ENCODE results near the gene PDGFRB.
"Not testable (repeated sequence)": the region's sequence is repeated elsewhere in the genome, so short reads cannot be mapped to it uniquely, and the experiment has no call there.

The PDGFRB gene

DNA sequence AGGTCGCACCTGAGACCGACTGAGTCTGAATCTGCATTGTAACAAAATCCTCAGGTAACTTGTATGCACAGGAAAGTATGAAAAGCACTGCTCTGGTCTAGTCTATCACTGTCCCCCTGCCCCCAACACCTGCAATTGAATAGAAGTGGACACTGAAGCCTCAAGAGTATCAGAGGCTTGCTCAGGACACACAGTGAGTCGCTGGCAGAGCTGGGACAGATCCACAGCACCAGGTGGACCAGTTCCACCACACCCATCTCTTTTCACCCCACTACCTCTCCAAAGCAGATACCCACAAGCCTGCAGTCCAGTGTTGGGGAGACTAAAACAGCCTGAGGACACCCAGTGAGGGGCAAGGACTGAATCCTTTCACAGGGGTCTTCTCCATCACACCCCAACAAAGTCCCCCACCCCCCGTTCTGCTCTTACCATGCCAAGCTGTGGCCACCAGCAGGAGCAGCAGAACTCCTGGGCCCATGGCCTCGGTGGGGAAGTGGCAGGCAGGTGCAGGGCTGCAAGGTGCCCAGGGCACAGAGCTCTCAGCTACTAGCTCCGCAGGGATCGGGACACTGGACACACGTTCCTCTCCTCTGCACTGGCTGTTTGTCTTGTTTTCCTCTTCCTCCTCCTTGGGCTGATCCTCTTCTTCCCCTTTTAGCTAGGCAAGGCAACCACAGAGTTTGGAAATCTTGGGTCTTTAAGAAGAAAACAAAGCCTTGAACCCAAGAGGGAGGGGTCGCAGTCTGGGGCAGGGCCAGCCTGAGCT, 69.5 kb downstream of the PDGFRB start, which contains the start of gene CSF1R:
CSF1R (minus strand) TSS at position 605 of the 766 bp plus-strand sequence; CDS start at position 478, 127 bp downstream.
- DNase-seq (ENCODE audit: low spot score) (no peak), FAIRE-seq (no peak)

DNA sequence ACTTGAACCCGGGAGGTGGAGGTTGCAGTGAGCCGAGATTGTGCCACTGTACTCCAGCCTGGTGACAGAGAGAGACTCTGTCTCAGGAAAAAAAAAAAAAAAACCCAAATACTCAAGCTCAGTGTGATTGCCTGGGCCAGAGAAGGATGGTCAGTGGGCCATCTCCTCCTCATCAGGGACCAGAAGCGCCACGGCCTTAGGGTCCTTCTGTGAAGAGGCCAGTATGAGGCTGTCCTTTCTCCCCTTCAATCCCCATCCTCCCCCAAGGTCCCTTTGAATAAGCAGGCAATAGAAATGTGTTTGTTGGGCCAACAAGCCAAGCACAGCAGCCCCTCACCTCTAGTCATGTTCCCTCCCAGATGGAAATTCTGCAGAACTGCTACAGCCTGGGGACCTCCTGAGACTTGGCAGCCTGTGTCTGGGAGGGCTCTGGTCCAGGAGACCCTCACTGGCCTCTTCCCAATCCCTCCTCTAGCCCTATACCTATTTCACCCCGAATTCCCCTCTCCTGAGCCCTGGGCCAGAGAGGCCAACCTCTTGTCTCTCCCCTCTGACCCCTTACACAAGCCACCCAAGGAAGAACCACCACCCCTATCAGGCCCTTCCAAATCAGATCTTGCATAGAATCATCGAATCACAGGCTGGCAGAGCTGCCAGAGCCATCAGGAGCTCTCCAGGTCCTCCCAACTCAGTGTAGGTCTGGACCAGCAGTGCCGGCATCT, 70.3 kb downstream of the PDGFRB start:
- FAIRE-seq (no peak), DNase-seq (ENCODE audit: low spot score) (no peak)

DNA sequence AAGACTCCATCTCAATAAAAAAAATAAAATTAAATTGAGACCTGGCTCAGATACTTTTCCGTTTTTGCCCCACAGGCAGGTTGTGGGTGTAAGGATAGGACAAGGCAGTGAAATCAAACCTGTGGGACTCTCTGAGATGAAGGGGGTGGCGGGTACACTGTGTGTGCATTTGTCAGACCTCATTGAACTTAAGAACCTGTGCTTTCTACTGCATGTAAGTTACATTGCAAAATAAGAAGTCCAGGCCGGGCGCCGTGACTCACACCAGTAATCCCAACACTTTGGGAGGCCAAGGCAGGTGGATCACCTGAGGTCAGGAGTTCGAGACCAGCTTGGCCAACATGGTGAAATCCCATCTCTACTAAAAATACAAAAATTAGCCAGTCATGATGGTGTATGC, 70.9 kb downstream of the PDGFRB start:
- FAIRE-seq; DNase-seq (ENCODE audit: low spot score): not testable (repeated sequence)

DNA sequence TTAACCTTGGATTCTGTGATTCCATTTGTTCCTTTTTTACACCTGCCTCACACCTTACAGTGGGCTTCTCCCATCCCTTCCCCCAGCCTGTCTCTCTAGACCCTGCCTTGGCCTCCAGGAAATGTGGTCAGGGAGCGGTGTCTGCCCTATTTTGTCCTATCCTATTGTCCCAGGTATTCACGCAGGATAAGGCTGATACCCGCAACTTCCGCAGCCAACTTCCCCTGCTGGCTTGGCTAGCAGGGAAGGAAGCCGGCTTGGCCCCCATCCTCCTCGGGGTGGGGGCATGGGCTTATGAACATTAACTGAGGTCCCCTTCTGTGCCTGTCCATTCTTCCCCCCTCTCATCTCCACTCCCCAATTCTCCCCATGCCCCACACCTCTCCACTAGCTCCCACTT, 72.8 kb downstream of the PDGFRB start:
- FAIRE-seq (no peak), DNase-seq (ENCODE audit: low spot score) (no peak)

DNA sequence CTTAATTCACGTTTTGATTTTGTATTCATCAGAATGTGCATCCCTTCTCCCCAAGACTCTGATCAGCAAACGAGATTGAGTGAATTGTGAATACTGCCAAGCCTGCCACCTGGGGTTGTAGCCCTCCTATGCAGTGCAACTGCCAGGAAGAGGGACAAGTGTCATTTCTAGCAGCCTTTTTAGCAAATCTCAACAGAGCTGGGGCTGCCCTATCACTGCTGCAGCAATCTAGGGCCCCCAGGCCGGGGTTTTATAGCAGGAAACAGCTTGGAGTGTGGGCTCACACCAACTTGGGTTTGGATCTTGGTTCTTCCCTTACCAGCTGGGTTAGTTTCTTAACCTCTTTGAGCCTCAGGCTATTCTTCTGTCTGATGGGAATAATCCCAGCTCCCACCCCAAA, 73.3 kb downstream of the PDGFRB start:
- DNase-seq (ENCODE audit: low spot score) (no peak), FAIRE-seq (no peak)

- DNase-seq (ENCODE audit: low spot score) (no peak), FAIRE-seq (no peak)
Observed at GRCh38 chr5:150081541-150082283, 73.9 kb downstream of the PDGFRB start.

DNA sequence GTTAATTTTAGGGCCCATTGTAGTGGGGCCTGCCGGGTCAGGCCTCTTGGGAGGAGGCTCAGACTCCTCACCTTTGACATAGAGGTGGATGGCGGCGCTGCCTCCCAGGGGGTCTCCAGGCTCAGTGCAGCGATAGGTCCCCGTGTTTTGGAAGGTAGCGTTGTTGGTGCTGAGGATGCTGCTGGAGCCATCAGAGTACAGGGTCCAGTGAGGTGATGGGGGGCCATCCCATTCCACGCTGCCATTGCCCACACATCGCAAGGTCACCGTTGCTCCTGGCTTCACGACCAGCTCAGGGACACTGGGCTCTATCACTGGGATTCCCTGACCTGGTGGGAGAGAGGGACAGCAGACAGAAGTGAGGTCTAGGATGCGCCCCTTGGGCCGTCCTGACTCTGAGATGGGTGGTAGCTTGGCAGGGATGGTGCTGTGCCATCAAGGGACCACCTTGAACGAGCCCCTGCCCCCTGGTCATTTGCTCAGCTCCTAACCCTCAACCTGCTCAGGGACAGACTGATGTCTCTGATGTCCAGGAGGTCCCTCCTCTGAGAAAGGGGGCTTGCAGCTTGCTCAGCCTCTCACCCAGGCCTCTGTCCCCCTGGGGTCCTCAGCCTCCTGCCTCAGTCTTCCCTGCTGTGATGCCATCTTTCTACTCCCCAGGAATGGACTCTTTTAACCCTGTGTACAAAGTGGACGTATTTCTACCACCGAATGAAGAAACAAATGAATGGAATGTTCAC, 74.8 kb downstream of the PDGFRB start:
- peak; percentile 5 for FAIRE-seq
- no peak for DNase-seq (ENCODE audit: low spot score)

- FAIRE-seq (peak; percentile 87), DNase-seq (ENCODE audit: low spot score) (no peak)
Observed at GRCh38 chr5:150079909-150080461, 75.7 kb downstream of the PDGFRB start.

- DNase-seq (ENCODE audit: low spot score) (no peak), FAIRE-seq (peak; percentile 55)
Observed at GRCh38 chr5:150078802-150079689, 76.6 kb downstream of the PDGFRB start.

DNA sequence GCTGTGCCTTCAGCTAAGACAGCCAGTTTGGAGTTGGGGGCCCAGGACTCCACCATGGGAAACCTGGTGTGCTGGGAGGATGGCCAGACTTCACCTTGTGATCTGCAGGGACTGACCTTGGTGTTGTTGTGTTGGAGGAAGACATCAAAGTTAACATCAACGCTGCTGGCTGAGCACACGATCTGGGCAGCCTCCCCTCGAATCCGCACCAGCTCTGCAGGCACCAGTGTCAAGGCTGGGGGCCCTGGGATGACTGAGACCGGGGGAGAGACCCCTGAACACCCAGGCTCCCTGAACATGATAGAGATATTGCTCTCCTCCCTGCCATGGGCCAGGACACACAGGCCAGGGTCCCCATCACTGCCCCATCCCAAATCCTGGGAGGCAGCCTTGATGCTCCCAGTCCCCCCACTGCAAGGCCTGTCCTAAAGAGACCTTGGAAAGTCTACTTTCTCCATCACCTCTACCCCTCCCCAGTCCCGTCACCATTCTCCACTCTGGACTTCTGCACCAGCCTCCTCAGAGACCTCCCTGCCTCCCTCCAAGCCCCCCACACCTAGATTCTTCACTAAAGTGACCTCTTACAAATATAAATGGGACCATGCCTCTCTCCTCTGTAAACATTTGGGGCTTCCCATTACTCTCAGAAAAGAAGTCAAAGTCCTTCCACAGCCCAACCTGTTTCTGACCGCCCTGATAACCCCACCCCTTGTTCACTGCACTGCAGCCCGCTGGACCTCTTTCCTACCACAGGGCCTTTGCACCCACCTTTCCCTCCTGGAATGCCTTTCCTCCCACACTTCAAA, 77.4 kb downstream of the PDGFRB start:
- FAIRE-seq: no peak
- no peak for DNase-seq (ENCODE audit: low spot score)

DNA sequence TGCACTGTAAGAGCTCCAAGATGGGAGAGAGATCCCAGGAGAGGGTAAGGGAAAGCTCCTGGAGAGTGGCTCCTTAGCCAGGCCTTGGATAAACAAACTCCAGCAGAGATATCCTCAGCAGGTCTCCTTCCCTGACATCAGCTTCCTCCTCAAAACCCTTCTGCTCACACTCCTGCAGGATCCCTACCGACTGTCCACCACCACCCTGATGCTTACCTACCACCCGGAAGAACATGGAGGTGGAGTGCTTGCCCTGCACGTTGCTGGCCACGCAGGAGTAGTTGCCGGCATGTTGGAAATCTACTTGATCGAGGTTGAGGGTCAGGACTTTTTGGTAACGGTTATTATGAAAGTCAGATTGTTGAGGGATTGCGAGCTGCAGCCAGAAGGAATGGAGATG, 78.6 kb downstream of the PDGFRB start:
- no peak for FAIRE-seq
- DNase-seq (ENCODE audit: low spot score): no peak

- FAIRE-seq (no peak), DNase-seq (ENCODE audit: low spot score) (no peak)
Observed at GRCh38 chr5:150075806-150076205, 79.8 kb downstream of the PDGFRB start.

DNA sequence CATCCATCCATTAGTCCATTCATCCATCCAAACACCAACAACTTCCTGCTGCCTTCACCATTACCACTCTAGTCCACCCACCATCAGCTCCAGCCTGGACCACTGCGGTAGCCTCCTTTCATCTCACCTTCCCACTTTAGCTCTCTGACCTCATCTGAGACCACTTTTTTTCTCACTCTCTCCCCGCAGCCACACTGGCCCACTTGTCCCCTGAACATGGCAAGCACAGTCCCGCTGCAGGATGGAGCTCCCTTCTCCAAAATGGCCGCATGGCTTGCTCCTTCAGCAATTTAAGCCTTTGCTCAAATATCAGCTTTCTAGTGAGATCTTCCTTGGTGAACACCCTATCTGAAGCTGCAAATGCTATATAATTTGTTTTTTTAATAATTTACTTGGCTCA, 80.4 kb downstream of the PDGFRB start:
- DNase-seq (ENCODE audit: low spot score) (no peak), FAIRE-seq (no peak)

DNA sequence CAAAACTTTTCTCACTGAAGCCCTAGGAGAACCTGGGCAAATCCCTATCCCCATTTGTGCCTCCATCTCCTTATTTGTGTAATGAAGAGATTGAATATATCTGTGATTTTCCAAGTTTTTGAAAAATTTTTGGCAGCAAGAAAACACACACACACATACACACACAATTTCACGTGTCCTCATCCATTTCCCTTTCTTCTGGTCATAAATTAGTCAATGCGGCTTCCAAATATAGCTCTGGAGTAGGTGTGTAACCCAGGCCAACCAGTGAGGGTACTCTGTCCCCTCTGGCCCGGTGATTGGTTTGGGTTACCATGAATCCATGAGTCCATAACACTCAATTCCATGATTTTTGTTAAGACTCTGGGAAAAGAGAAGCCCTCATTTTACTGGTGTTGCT, 82.0 kb downstream of the PDGFRB start:
- FAIRE-seq: no peak
- no peak for DNase-seq (ENCODE audit: low spot score)

DNA sequence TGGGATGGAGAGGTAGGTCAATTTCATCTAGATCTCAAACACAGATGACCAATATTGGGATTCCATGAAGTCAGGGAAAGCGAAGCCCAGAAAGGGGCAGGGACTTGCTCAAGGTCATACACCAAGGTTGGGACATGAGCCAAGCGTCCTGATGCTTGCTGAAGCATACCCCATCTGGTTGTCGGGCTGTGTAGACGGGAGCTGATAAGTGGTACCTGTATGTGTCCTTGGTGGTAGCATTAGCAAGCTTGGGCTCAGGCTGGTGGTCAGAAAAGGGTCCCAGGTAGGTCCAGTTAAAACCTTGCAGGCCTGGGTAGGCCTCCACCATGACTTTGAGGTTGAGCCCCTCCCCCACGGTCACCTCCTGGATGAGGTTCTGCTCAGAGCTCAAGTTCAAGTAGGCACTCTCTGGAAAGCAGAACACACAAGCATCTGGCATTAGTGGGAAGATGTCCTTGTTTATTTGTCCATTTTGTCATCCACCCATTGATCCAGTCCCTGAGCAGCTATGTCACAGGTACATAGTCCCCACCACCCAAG, 82.5 kb downstream of the PDGFRB start:
- DNase-seq (ENCODE audit: low spot score) (no peak), FAIRE-seq (no peak)

DNA sequence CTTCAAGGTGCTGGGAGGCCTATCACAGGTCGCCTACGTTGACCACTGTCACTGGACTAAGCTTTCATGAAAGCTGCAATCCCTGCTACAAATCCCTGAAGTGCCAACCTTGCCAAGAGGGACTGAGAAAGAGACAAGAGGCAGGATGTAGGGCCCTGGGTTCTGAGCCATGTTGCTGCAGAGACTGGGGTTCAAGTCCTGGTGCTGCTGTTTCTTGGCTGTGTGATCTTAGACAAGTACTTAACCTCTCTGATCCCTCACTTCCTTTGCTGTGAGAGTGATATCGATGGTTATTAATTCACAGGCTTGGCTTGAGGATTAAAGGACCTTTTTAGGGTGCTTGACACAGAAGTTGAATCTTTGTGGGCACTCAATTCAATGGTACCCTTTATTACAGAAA, 84.8 kb downstream of the PDGFRB start:
- DNase-seq (ENCODE audit: low spot score) (no peak), FAIRE-seq (no peak)

DNA sequence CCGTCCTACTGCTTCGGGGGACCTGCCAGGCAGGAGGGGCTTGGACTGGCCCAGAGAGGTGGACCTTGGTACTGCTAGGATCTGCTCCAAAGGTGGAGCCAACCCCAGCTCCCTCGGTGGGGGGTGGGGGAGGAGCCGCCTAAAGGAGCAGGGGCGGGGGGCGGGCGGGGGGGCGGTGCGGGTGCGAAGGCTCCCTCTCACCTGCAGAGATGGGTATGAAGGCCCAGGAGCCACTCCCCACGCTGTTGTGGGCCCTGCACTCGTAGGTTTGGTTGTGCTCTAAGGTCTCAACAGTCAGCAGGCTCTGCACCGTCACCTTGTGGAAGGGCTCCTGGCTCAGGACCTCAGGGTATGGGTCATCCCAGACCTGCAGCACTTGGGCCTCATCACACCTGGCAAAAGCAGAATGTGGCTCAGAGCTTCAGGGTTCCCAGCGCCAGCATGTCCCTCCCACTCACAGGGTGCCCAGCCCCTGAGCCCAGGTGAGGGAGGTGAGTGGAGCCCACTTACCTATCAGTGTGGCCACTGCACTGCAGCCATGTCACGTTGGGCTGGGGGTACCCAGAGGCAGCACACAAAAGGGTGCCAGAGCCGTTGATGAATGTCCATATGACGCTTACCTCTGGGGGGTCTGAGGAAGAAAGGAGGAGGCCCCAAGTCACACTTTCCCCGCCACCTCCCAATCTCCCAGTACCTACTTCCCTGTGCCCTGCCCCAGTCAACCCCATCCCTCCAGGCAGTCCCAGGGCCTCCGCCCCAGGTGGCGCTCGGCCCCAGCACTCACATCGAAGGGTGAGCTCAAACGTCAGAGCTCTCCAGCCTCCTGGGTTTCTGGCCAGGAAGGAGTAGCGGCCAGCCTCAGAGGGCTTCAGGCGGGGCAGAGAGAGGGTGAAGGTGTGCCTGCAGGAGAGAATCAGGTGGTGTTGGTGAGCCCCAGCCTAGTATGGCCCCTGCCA, 85.7 kb downstream of the PDGFRB start:
- DNase-seq (ENCODE audit: low spot score): no peak
- FAIRE-seq: no peak
